LNCaP clone FGC (cell line): ENCODE data around the gene TEX29.

Source experiments
- DNase-seq: peaks from one replicate; pipeline ENCODE4 v3.0.0-alpha.2; 2011; ENCODE audit warnings: low read depth
- H3K4me3 ChIP-seq: 2 replicates; pipeline ENCODE4 v1.5.1; 2011; ENCODE audit warnings: mild to moderate bottlenecking, low read depth, low read length, control low read depth
- CTCF ChIP-seq: IDR thresholded peaks from 2 replicates; pipeline ENCODE4 v1.5.1; 2012; ENCODE audit warnings: mild to moderate bottlenecking; ENCODE audit not compliant: control insufficient read depth, insufficient read depth; ENCODE audit errors: extremely low read depth

The TEX29 gene

GRCh38 chr13:111384441-111385182, 64.2 kb downstream of the TEX29 start:
- no peak overlapping the region for H3K4me3 ChIP-seq
- TF ChIP-seq CTCF, result no peak
- no peak for DNase-seq

GRCh38 chr13:111385183-111385857, 64.9 kb downstream of the TEX29 start:
- no peak for DNase-seq
- no peak for TF ChIP-seq CTCF
- no peak overlapping the region for H3K4me3 ChIP-seq

- TF ChIP-seq CTCF, result no peak
- no peak for DNase-seq
- no peak overlapping the region for H3K4me3 ChIP-seq
Observed at GRCh38 chr13:111387026-111387871, 66.8 kb downstream of the TEX29 start.

GRCh38 chr13:111387945-111388600, 67.6 kb downstream of the TEX29 start:
- no peak for TF ChIP-seq CTCF
- no peak overlapping the region for H3K4me3 ChIP-seq
- no peak for DNase-seq

GRCh38 chr13:111388851-111389500, 68.5 kb downstream of the TEX29 start:
- no peak for TF ChIP-seq CTCF
- no peak for DNase-seq
- H3K4me3 ChIP-seq, result no peak overlapping the region
